NCI-H748 (cell line): ENCODE data around the gene IRF5.

Source experiments
- DNase-seq: peaks from one replicate; lab custom pipeline; 2025; ENCODE audit not compliant: unreplicated experiment; lab: John Stamatoyannopoulos, UW

Gene IRF5

GRCh38 chr7:128919881-128920799 lies 17.6 kb upstream of the IRF5 start:
- no peak for DNase-seq

- DNase-seq: no peak
Observed at GRCh38 chr7:128920913-128921582, 16.7 kb upstream of the IRF5 start.

- no peak for DNase-seq
Observed at GRCh38 chr7:128921866-128922440, 15.8 kb upstream of the IRF5 start.

- DNase-seq: no peak
Observed at GRCh38 chr7:128922496-128923410, 15.0 kb upstream of the IRF5 start.

GRCh38 chr7:128923411-128923800 lies 14.3 kb upstream of the IRF5 start:
- no peak for DNase-seq

- no peak for DNase-seq
Observed at GRCh38 chr7:128924707-128925588, 12.8 kb upstream of the IRF5 start.

- no peak for DNase-seq
Observed at GRCh38 chr7:128928159-128928813, 9.4 kb upstream of the IRF5 start.

- no peak for DNase-seq
Observed at GRCh38 chr7:128928882-128929788, 8.6 kb upstream of the IRF5 start.

GRCh38 chr7:128931190-128931798 lies 6.4 kb upstream of the IRF5 start:
- no peak for DNase-seq

GRCh38 chr7:128931965-128932861 lies 5.5 kb upstream of the IRF5 start:
- DNase-seq: no peak

GRCh38 chr7:128932862-128933179 lies 4.9 kb upstream of the IRF5 start:
- no peak for DNase-seq

GRCh38 chr7:128933180-128933891 lies 4.4 kb upstream of the IRF5 start:
- DNase-seq: no peak

- DNase-seq: no peak
Observed at GRCh38 chr7:128934361-128935341, 3.1 kb upstream of the IRF5 start.

GRCh38 chr7:128935342-128935730 lies 2.4 kb upstream of the IRF5 start:
- no peak for DNase-seq

- DNase-seq: no peak
Observed at GRCh38 chr7:128936798-128937197, 929 bp upstream of the IRF5 start.
